ENCODE measurements around the gene CCDC57. TPM values are rescaled to one million over a fixed set of nuclear protein-coding genes. Genes with fewer than 3 reads are reported as not detected.

CCDC57 gene
- total RNA-seq, 4 donors from 2014 or later = 8.4 to 21.6 (median 16.4) TPM

DNA sequence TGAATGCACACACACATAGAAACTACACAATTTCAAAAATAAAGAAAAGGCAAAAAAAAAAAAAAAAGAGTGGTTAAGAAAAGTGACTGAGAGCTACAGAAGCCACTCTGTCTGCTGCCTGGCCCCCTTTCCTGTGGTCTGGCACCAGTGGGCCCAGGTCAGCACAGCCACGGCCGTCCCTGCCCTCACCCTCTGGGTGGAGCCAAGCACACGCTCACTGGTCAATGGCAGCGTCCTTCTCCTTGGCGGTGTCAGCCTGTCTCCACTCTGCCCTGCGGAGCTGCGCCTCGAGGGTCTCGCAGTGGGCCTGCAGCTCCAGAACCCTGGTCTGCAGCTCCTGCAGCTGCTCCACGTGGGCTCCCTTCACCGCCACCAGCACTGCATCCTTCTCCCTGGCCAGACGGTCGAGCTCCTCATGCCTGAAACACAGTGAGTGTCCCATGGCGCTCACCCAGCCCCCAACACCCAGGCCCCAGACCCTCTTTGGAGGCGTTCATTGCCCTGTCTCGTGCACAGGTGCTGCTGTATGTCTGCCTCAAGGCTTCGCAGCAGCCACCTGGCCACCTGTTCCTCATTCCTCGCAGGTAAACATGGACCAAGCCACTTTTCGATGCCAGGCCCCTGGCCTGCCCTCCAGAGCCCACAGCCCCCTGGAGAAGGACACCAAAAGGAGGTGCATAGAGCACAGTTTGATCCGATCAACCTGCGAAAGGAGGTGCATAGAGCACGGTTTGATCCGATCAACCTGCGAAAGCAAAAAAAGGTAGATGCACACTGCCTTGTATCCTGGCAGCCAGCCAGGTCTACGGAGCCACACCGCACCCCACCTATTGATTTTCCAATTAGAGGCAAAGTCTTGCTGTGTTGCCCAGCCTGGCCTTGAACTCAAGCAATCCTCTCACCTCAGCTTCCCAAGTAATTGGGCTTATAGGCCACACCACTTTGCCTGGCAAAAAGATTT, 24.4 kb downstream of the CCDC57 start:
- 97% methylated on average over 19 of the region's 26 CpGs for WGBS
- Histone ChIP-seq H3K9me3 (no peaks in the 10 kb centered on the region), H3K4me3 (no peak overlapping the region), H3K4me1 (no peaks in the 10 kb centered on the region), H3K27ac (replicated peaks in 1 of 4) (no peak overlapping the region), H3K27me3 (no peaks in the 10 kb centered on the region), H3K36me3 (peaks cover 12 to 68% (median 53%) of the 10 kb centered on the region in 4 donors)
- TF ChIP-seq CTCF (IDR thresholded peaks at IDR 0.05) (no peak), POLR2A (IDR thresholded peaks at IDR 0.05; ENCODE audit: low read depth) (no peak), POLR2AphosphoS5 (IDR thresholded peaks at IDR 0.05) (no peak), EP300 (IDR thresholded peaks at IDR 0.05) (no peak)
- DNase-seq (ENCODE audit: extremely low spot score) = no peak
- intact Hi-C loops (cut with DNase I) = no loop called here

GRCh38 chr17:82187500-82187899, 25.1 kb downstream of the CCDC57 start:
- TF ChIP-seq CTCF (IDR thresholded peaks at IDR 0.05) = no peak
- TF ChIP-seq POLR2AphosphoS5 (IDR thresholded peaks at IDR 0.05) = no peak
- TF ChIP-seq POLR2A (IDR thresholded peaks at IDR 0.05; ENCODE audit: low read depth) = no peak
- TF ChIP-seq EP300 (IDR thresholded peaks at IDR 0.05) = no peak
- WGBS = 97% methylated on average over 7 of the region's 23 CpGs
- Histone ChIP-seq H3K27ac (replicated peaks in 1 of 4) (no peak overlapping the region), H3K9me3 (no peaks in the 10 kb centered on the region), H3K36me3 (peaks cover 11 to 68% (median 52%) of the 10 kb centered on the region in 4 donors), H3K4me1 (no peaks in the 10 kb centered on the region), H3K27me3 (no peaks in the 10 kb centered on the region), H3K4me3 (no peak overlapping the region)
- DNase-seq (ENCODE audit: extremely low spot score) = no peak
- intact Hi-C loops (cut with DNase I) = no loop called here

- intact Hi-C loops (cut with DNase I) = no loop called here
- 92% methylated on average over 15 of the region's 15 CpGs for WGBS
- TF ChIP-seq POLR2AphosphoS5 (IDR thresholded peaks at IDR 0.05) = no peak
- no peak for TF ChIP-seq EP300 (IDR thresholded peaks at IDR 0.05)
- no peak for TF ChIP-seq POLR2A (IDR thresholded peaks at IDR 0.05; ENCODE audit: low read depth)
- Histone ChIP-seq H3K27ac (replicated peaks in 1 of 4) (no peak overlapping the region), H3K36me3 (peaks cover 12 to 72% (median 48%) of the 10 kb centered on the region in 4 donors), H3K4me1 (no peaks in the 10 kb centered on the region), H3K9me3 (no peaks in the 10 kb centered on the region), H3K27me3 (no peaks in the 10 kb centered on the region), H3K4me3 (no peak overlapping the region)
- no peak for DNase-seq (ENCODE audit: extremely low spot score)
These were observed 26.4 kb downstream of the CCDC57 start for GRCh38 chr17:82186221-82186620.

GRCh38 chr17:82184761-82185160, 27.9 kb downstream of the CCDC57 start:
- Histone ChIP-seq H3K27me3 (no peaks in the 10 kb centered on the region), H3K4me3 (no peak overlapping the region), H3K9me3 (no peaks in the 10 kb centered on the region), H3K27ac (replicated peaks in 1 of 4) (no peak overlapping the region), H3K36me3 (peaks cover 22 to 75% (median 58%) of the 10 kb centered on the region in 4 donors), H3K4me1 (no peaks in the 10 kb centered on the region)
- no peak for DNase-seq (ENCODE audit: extremely low spot score)
- WGBS = 84% methylated on average over 5 of the region's 5 CpGs
- intact Hi-C loops (cut with DNase I) = no loop called here
- TF ChIP-seq POLR2A (IDR thresholded peaks at IDR 0.05; ENCODE audit: low read depth) (no peak), EP300 (IDR thresholded peaks at IDR 0.05) (no peak)

GRCh38 chr17:82180776-82181528, 31.7 kb downstream of the CCDC57 start:
- H3K9me3 ChIP-seq = no peaks in the 10 kb centered on the region
- intact Hi-C loops (cut with DNase I) = no loop called here
- no peaks in the 10 kb centered on the region for H3K4me1 ChIP-seq
- H3K36me3 ChIP-seq = peaks cover 19 to 85% (median 56%) of the 10 kb centered on the region in 4 donors
- no peak for TF ChIP-seq POLR2A (IDR thresholded peaks at IDR 0.05; ENCODE audit: low read depth)
- TF ChIP-seq POLR2AphosphoS5 (IDR thresholded peaks at IDR 0.05) = no peak
- no peak for TF ChIP-seq EP300 (IDR thresholded peaks at IDR 0.05)
- TF ChIP-seq CTCF (IDR thresholded peaks at IDR 0.05) = no peak
- no peaks in the 10 kb centered on the region for H3K27me3 ChIP-seq
- H3K4me3 ChIP-seq = no peak overlapping the region
- WGBS = 89% methylated on average over 31 of the region's 31 CpGs
- H3K27ac ChIP-seq (replicated peaks in 1 of 4) = no peak overlapping the region
- no peak for DNase-seq (ENCODE audit: extremely low spot score)

All from esophagus muscularis mucosa (tissue), 4 donors.